ENCODE measurements around the gene RNF133. TPM values are rescaled to one million over a fixed set of nuclear protein-coding genes. Genes with fewer than 3 reads are reported as not detected.

Gene RNF133, protein sequence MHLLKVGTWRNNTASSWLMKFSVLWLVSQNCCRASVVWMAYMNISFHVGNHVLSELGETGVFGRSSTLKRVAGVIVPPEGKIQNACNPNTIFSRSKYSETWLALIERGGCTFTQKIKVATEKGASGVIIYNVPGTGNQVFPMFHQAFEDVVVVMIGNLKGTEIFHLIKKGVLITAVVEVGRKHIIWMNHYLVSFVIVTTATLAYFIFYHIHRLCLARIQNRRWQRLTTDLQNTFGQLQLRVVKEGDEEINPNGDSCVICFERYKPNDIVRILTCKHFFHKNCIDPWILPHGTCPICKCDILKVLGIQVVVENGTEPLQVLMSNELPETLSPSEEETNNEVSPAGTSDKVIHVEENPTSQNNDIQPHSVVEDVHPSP
- 0.41 TPM for total RNA-seq
- long read RNA-seq = 0 reads

DNA sequence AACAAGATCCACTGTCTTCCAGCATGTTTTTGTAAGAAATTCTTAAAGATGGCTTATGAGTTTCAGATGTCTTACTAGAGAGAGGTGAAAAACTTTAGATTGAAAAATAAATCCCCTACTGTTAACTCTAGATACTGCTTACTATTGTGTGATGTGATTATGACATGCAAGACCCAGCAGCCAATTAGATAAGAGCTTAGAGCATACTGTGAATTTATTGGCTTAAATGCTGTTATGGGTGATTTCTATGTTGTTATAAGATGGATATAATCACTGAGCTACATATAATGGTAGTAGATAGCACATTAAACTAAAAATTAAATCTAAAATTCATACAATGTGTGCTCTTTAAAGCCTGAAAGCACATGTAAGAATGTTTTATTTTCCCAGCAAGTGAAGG, at the start of gene RNF133:
RNF133 (minus strand) TSS at position 101 of the 400 bp plus-strand sequence. CDS start 199 bp downstream, outside the sequence.
- H3K9me3 ChIP-seq (replicated peaks) = no peaks in the 10 kb centered on the region
- peaks cover 5% of the 10 kb centered on the region for H3K4me1 ChIP-seq
- H3K4me3 ChIP-seq = no peak within 1 kb of the TSS
- no peak for DNase-seq
- TF ChIP-seq, protein P1, sequence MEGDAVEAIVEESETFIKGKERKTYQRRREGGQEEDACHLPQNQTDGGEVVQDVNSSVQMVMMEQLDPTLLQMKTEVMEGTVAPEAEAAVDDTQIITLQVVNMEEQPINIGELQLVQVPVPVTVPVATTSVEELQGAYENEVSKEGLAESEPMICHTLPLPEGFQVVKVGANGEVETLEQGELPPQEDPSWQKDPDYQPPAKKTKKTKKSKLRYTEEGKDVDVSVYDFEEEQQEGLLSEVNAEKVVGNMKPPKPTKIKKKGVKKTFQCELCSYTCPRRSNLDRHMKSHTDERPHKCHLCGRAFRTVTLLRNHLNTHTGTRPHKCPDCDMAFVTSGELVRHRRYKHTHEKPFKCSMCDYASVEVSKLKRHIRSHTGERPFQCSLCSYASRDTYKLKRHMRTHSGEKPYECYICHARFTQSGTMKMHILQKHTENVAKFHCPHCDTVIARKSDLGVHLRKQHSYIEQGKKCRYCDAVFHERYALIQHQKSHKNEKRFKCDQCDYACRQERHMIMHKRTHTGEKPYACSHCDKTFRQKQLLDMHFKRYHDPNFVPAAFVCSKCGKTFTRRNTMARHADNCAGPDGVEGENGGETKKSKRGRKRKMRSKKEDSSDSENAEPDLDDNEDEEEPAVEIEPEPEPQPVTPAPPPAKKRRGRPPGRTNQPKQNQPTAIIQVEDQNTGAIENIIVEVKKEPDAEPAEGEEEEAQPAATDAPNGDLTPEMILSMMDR (IDR thresholded peaks at IDR 0.05; ENCODE audit: borderline replicate concordance) = no peak
- no peaks in the 10 kb centered on the region for H3K36me3 ChIP-seq
- H3K27ac ChIP-seq (replicated peaks) = no peak within 1 kb of the TSS
- no peaks in the 10 kb centered on the region for H3K27me3 ChIP-seq (ENCODE audit: low read depth)
- intact Hi-C loops (cut with micrococcal nuclease) = no loop called here

DNA sequence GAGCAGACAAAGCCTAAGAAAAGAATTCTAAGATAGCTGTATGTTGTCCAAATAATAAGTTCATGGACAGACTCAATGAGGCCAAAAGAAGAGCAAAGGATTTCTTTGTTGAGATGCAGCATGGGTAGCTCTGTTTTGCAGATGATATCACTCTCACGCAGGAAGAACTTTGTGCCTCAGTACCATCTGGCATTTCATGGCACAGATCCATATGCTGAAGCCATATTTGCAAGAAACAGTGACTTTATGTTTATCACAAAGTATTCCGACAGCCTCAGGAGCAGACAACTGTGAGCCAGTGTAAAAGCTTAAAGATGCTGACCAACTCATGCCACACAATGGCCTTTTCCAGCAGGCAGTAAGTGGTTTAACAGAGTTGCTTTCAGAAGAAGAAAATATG, 49.3 kb upstream of the RNF133 start:
- intact Hi-C loops (cut with micrococcal nuclease) = no loop called here
- H3K27me3 ChIP-seq (ENCODE audit: low read depth) = no peaks in the 10 kb centered on the region
- DNase-seq = no peak
- H3K4me1 ChIP-seq = peaks cover 6% of the 10 kb centered on the region
- TF ChIP-seq, protein P1 (IDR thresholded peaks at IDR 0.05; ENCODE audit: borderline replicate concordance) = no peak
- no peak overlapping the region for H3K4me3 ChIP-seq
- no peaks in the 10 kb centered on the region for H3K36me3 ChIP-seq
- H3K27ac ChIP-seq (replicated peaks) = no peak overlapping the region
- H3K9me3 ChIP-seq (replicated peaks) = no peaks in the 10 kb centered on the region

DNA sequence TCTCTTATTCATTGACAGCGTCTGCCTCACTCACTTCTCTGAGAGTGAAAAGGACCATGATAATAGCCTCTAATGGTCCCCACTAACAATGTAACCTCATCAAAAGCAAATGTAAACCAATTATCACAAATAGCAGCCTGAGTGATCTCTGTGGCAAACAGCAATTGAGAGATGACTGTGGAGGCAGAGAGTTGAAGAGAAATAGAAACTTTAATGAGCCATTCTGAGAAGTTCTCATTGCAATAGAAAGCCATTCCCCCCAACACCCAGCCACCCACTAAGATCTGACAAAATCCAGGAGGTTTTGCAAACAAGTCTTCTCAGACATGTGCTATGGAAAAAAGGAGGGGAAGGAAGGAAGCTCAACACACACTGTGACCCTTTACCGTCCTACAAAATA, 48.0 kb upstream of the RNF133 start:
- intact Hi-C loops (cut with micrococcal nuclease) = no loop called here
- H3K4me3 ChIP-seq = no peak overlapping the region
- DNase-seq = no peak
- H3K27ac ChIP-seq (replicated peaks) = no peak overlapping the region
- no peaks in the 10 kb centered on the region for H3K9me3 ChIP-seq (replicated peaks)
- H3K36me3 ChIP-seq = no peaks in the 10 kb centered on the region
- H3K27me3 ChIP-seq (ENCODE audit: low read depth) = no peaks in the 10 kb centered on the region
- H3K4me1 ChIP-seq = no peaks in the 10 kb centered on the region
- TF ChIP-seq, protein P1 (IDR thresholded peaks at IDR 0.05; ENCODE audit: borderline replicate concordance) = no peak

DNA sequence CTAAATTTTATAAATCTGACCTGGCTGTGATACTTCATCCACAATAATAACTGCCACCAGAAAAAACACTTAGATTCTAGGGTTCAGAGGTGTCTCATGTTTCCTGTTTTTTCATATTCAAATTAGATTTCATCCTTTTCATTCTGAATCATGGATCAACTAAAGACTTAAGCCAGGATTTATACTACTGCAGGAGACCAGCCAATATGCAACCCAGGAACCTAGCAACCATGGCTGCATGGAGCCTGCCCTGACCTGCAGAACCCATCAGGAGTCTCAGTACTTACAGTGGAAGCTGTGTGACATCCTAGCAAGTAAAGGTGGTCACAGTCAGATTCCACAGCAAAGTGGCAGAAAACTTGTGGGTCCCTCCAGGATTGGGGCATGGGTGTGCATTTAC, 44.3 kb upstream of the RNF133 start:
- H3K4me1 ChIP-seq = no peaks in the 10 kb centered on the region
- no peaks in the 10 kb centered on the region for H3K27me3 ChIP-seq (ENCODE audit: low read depth)
- TF ChIP-seq, protein P1 (IDR thresholded peaks at IDR 0.05; ENCODE audit: borderline replicate concordance) = no peak
- H3K9me3 ChIP-seq (replicated peaks) = no peaks in the 10 kb centered on the region
- H3K4me3 ChIP-seq = no peak overlapping the region
- H3K36me3 ChIP-seq = no peaks in the 10 kb centered on the region
- intact Hi-C loops (cut with micrococcal nuclease) = no loop called here
- no peak for DNase-seq
- no peak overlapping the region for H3K27ac ChIP-seq (replicated peaks)

DNA sequence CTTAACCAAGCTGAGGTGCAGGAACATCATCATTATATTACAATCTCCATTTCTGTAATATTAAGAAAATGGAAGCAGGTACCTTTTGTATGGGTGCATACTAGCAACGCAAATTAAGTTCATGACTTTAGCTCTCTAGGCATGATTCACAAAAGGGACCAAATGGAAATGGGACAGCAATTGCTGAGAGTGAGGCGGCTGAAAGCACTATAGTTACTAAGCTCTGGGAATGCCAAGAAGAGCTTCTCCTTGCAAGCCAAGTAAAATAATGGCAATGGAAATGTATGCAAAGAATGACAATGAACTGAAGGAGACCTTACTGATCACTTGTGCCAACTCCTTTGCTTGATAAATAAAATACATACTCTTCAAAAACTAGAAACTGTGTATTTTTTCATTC, 40.0 kb upstream of the RNF133 start:
- Histone ChIP-seq H3K4me3 (no peak overlapping the region), H3K9me3 (replicated peaks) (no peaks in the 10 kb centered on the region), H3K27me3 (ENCODE audit: low read depth) (no peaks in the 10 kb centered on the region), H3K27ac (replicated peaks) (no peak overlapping the region), H3K4me1 (no peaks in the 10 kb centered on the region), H3K36me3 (no peaks in the 10 kb centered on the region)
- no peak for DNase-seq
- TF ChIP-seq, protein P1 (IDR thresholded peaks at IDR 0.05; ENCODE audit: borderline replicate concordance) = no peak
- intact Hi-C loops (cut with micrococcal nuclease) = no loop called here
